Measurements from ENCODE around the gene TMPRSS12. TPM values are rescaled to one million over a fixed set of nuclear protein-coding genes. Genes with fewer than 3 reads are reported as not detected.

TMPRSS12 gene
- total RNA-seq, 2 experiments from 2014 or later, result not detected

Other genes with a start within 250 kb of the TMPRSS12 start
- gene ATF1, start 78.8 kb upstream of the TMPRSS12 start, total RNA-seq, result 10 to 100 TPM; 47.6 to 48.7 TPM
- gene HIGD1C, start 109.6 kb downstream of the TMPRSS12 start, total RNA-seq, result not detected
- gene SLC11A2, start 183.5 kb downstream of the TMPRSS12 start, total RNA-seq, result 10 to 100 TPM; 33.4 to 33.8 TPM
- 10 to 100 TPM; 61.4 to 68.9 TPM for gene LETMD1, start 205.4 kb downstream of the TMPRSS12 start, total RNA-seq
- 10 to 100 TPM; 16.8 to 17.3 TPM for gene CSRNP2, start 240.7 kb downstream of the TMPRSS12 start, total RNA-seq